Cardiac muscle cell (in vitro differentiated cells and primary cell): ENCODE results near the gene ZNF609. TPM values are rescaled to one million over a fixed set of nuclear protein-coding genes. Genes with fewer than 3 reads are reported as not detected.

Experiments
- DNase-seq, 2 donors: peaks; one replicate each; pipeline versions ENCODE4 v3.0.0 to v3.0.0-alpha.2; 2010 to 2017; ENCODE audit warnings: low read depth in 1 of 2, low spot score in 1 of 2
- H3K27ac ChIP-seq: fragments of 200-600 bp; sonication (generic); 2 replicates; pipeline ENCODE4 v1.5.1; 2016
- H3K27me3 ChIP-seq: fragments of 200-600 bp; sonication (generic); 2 replicates; pipeline ENCODE4 v1.6.0; 2016; ENCODE audit warnings: control low read depth
- H3K36me3 ChIP-seq: fragments of 200-600 bp; sonication (generic); 2 replicates; pipeline ENCODE4 v1.5.1; 2016; ENCODE audit warnings: control low read depth
- H3K4me1 ChIP-seq: fragments of 200-600 bp; sonication (generic); 2 replicates; pipeline ENCODE4 v1.8.1; 2017; ENCODE audit warnings: low read depth, mild to moderate bottlenecking, mixed run types
- H3K4me3 ChIP-seq: fragments of 200-600 bp; sonication (generic); 2 replicates; pipeline ENCODE4 v1.5.1; 2016; ENCODE audit warnings: mild to moderate bottlenecking
- H3K9me3 ChIP-seq: fragments of 200-600 bp; sonication (generic); 2 replicates; pipeline ENCODE4 v1.5.1; 2017; ENCODE audit warnings: low read depth, mild to moderate bottlenecking, control low read depth
- polyA plus RNA-seq: library from polyadenylated mRNA; unstranded; fragments of >200 nt; fragmentation: Nextera tagmentation; extraction: Ambion mirVana; gene quantifications from 2 replicates; pipeline ENCODE4 v1.2.1, GENCODE V29; 2016
- total RNA-seq: library from RNA; depleted of rRNA; stranded (reverse); fragments of >200 nt; gene quantifications from 2 replicates; pipeline ENCODE4 v1.2.3, GENCODE V29; 2016
- TF ChIP-seq, protein P1 (sequence below): IDR thresholded peaks from 2 replicates; pipeline ENCODE4 v1.5.1; 2012; ENCODE audit warnings: low read depth, mild to moderate bottlenecking, low read length

Gene ZNF609
- total and polyA plus RNA-seq, 2 experiments from 2014 or later: 25.6 to 41.4 TPM

- H3K27ac ChIP-seq: no peak overlapping the region
- DNase-seq: no peak
- H3K9me3 ChIP-seq: no peaks in the 10 kb centered on the region
- H3K4me1 ChIP-seq: no peaks in the 10 kb centered on the region
- TF ChIP-seq, protein P1, sequence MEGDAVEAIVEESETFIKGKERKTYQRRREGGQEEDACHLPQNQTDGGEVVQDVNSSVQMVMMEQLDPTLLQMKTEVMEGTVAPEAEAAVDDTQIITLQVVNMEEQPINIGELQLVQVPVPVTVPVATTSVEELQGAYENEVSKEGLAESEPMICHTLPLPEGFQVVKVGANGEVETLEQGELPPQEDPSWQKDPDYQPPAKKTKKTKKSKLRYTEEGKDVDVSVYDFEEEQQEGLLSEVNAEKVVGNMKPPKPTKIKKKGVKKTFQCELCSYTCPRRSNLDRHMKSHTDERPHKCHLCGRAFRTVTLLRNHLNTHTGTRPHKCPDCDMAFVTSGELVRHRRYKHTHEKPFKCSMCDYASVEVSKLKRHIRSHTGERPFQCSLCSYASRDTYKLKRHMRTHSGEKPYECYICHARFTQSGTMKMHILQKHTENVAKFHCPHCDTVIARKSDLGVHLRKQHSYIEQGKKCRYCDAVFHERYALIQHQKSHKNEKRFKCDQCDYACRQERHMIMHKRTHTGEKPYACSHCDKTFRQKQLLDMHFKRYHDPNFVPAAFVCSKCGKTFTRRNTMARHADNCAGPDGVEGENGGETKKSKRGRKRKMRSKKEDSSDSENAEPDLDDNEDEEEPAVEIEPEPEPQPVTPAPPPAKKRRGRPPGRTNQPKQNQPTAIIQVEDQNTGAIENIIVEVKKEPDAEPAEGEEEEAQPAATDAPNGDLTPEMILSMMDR: no peak
- no peak overlapping the region for H3K4me3 ChIP-seq
- H3K27me3 ChIP-seq: no peaks in the 10 kb centered on the region
- H3K36me3 ChIP-seq: peaks cover 31% of the 10 kb centered on the region
These were observed 221.9 kb downstream of the ZNF609 start for GRCh38 chr15:64682255-64682654.

GRCh38 chr15:64683378-64683777, 223.0 kb downstream of the ZNF609 start:
- TF ChIP-seq, protein P1: no peak
- Histone ChIP-seq H3K4me3 (no peak overlapping the region), H3K27me3 (no peaks in the 10 kb centered on the region), H3K36me3 (peaks cover 30% of the 10 kb centered on the region), H3K9me3 (no peaks in the 10 kb centered on the region), H3K27ac (peak overlapping the region; percentile 27), H3K4me1 (no peaks in the 10 kb centered on the region)
- DNase-seq: no peak

GRCh38 chr15:64685230-64685888, 225.0 kb downstream of the ZNF609 start:
- Histone ChIP-seq H3K27me3 (no peaks in the 10 kb centered on the region), H3K4me3 (no peak overlapping the region), H3K36me3 (peaks cover 29% of the 10 kb centered on the region), H3K4me1 (peaks cover 4% of the 10 kb centered on the region), H3K27ac (no peak overlapping the region), H3K9me3 (no peaks in the 10 kb centered on the region)
- DNase-seq: peak in 1 of 2 donors; percentile 34
- TF ChIP-seq, protein P1: no peak

DNA sequence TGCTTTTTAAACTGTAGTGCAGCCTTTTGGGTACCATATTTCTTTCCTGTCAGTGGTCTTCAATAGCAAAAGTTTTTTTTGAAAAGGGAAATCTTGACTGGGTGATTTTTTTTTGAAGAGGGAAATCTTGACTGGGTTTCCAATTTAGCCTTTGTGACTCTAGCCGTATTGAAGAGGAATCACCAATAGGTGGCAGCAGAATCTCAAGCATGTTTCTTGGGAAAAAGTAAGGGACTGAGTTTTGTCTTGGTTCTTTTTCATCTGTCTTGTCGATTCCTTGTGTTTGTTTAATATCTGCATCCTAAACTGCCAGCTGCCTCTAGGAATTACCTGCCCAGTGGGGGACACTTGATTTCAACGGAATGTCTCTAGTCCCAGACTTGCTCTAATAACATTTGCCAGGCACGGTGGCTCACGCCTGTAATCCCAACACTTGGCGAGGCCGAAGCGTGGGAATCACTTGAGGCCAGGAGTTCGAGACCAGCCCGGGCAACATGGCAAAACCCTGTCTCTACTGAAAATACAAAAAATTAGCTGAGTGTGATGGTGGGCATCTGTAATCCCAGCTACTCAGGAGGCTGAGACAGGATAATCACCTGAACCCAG, 225.9 kb downstream of the ZNF609 start:
- TF ChIP-seq, protein P1: peak; percentile 78
- no peaks in the 10 kb centered on the region for H3K9me3 ChIP-seq
- H3K4me3 ChIP-seq: no peak overlapping the region
- DNase-seq: peak; percentile 73 to 76
- H3K27ac ChIP-seq: no peak overlapping the region
- H3K36me3 ChIP-seq: peaks cover 31% of the 10 kb centered on the region
- H3K27me3 ChIP-seq: no peaks in the 10 kb centered on the region
- H3K4me1 ChIP-seq: peaks cover 12% of the 10 kb centered on the region

DNA sequence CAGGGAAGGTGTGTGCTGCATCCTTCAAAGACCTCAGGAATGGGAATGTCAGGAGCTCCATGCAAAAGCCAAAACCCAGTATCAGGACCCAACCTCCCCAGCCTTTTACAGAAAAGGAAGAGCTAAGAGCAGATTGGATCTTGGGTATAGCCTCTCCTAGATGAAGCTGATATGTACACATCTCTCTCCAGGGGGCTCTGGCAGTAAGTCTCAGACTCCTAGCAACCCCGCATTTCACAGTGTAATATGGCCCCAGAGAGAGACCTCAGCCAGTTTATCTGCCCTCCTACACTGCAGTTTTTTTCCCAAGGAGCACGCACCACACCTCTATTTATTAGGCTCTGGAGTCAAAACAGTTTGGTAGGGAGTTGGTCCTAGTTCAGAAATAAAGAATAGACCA, 226.8 kb downstream of the ZNF609 start:
- H3K4me3 ChIP-seq: no peak overlapping the region
- H3K9me3 ChIP-seq: no peaks in the 10 kb centered on the region
- TF ChIP-seq, protein P1: no peak
- no peaks in the 10 kb centered on the region for H3K27me3 ChIP-seq
- H3K36me3 ChIP-seq: peaks cover 25% of the 10 kb centered on the region
- peaks cover 21% of the 10 kb centered on the region for H3K4me1 ChIP-seq
- DNase-seq: no peak
- peak overlapping the region; percentile 57 for H3K27ac ChIP-seq
